Peyer's patch (tissue), 4 donors: ENCODE data around the gene APOBEC3A. TPM values are rescaled to one million over a fixed set of nuclear protein-coding genes. Genes with fewer than 3 reads are reported as not detected.
"Not testable (repeated sequence)": the region's sequence is repeated elsewhere in the genome, so short reads cannot be mapped to it uniquely, and the experiment has no call there.

ENCODE experiments used
- DNase-seq, 3 donors: peaks; one replicate each; pipeline ENCODE4 v3.0.0-alpha.2; 2017 to 2019
- H3K27ac ChIP-seq, 4 donors: fragments of 200-600 bp; sonication (generic); one replicate each; pipeline ENCODE4 v1.5.1; 2016 to 2019
- H3K27me3 ChIP-seq, 2 donors: fragments of 200-600 bp; sonication (generic); one replicate each; pipeline ENCODE4 v1.5.1; 2019
- H3K36me3 ChIP-seq, 3 donors: fragments of 200-600 bp; sonication (generic); one replicate each; pipeline ENCODE4 v1.5.1; 2016 to 2019
- H3K4me1 ChIP-seq, 4 donors: fragments of 200-600 bp; sonication (generic); one replicate each; pipeline ENCODE4 v1.5.1; 2016 to 2019
- H3K4me3 ChIP-seq, 4 donors: fragments of 200-600 bp; sonication (generic); 1 replicate in 3 of 4; 2 replicates in 1 of 4; pipeline ENCODE4 v1.5.1; 2016 to 2019; ENCODE audit warnings: mild to moderate bottlenecking in 1 of 4
- H3K9me3 ChIP-seq, 4 donors: fragments of 200-600 bp; sonication (generic); one replicate each; pipeline ENCODE4 v1.5.1; 2016 to 2019; ENCODE audit warnings: mild to moderate bottlenecking in 1 of 4
- POLR2A ChIP-seq, 2 donors: fragments of 450-650 bp; IDR thresholded peaks; one replicate each; pipeline ENCODE4 v1.5.1; 2017; ENCODE audit warnings: antibody characterized with exemption in 2 of 2, mild to moderate bottlenecking in 2 of 2, moderate library complexity in 2 of 2
- total RNA-seq, 4 donors: library from RNA; depleted of rRNA; stranded (reverse); fragments of >200 nt; gene quantifications; one replicate each; pipeline ENCODE4 v1.1.0, GENCODE V29; 2016
- TF ChIP-seq, protein P1 (sequence below), 6 experiments: fragments of 450-650 bp in 4 of 6; fragments of 200-600 bp in 2 of 6; sonication (generic) in 1 of 6; IDR thresholded peaks; one replicate each; pipeline ENCODE4 v1.5.1; 2017 to 2019; ENCODE audit warnings: antibody characterized with exemption in 6 of 6, mild to moderate bottlenecking in 3 of 6, moderate library complexity in 1 of 6

Gene APOBEC3A
- total RNA-seq, 4 donors from 2014 or later, result 9.1 TPM; not detected in 3

DNA sequence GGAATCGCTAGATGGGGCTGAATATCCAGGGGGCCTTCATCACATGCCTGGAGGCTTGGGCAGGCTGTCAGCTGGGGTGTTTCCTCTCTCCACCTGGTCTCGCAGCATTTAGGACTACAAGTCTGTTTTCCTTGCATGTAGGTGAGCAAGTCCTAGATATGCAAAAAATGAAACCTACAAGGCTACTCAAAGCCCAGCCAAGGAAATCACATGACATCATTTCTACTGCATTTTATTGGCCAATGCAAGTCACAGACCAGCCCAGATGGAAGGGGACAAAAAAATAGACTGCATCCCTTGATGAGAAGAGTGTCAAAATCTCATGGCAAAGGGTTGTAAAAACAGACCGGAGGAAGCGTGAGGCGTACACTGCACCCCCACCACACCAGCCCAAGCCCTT is 15.1 kb downstream of the APOBEC3A start:
- H3K9me3 ChIP-seq, result no peaks in the 10 kb centered on the region
- no peaks in the 10 kb centered on the region for H3K27me3 ChIP-seq
- no peaks in the 10 kb centered on the region for H3K4me1 ChIP-seq
- H3K27ac ChIP-seq, result no peak overlapping the region
- no peak overlapping the region for H3K4me3 ChIP-seq
- no peak for DNase-seq
- H3K36me3 ChIP-seq, result no peaks in the 10 kb centered on the region
- TF ChIP-seq, protein P1, sequence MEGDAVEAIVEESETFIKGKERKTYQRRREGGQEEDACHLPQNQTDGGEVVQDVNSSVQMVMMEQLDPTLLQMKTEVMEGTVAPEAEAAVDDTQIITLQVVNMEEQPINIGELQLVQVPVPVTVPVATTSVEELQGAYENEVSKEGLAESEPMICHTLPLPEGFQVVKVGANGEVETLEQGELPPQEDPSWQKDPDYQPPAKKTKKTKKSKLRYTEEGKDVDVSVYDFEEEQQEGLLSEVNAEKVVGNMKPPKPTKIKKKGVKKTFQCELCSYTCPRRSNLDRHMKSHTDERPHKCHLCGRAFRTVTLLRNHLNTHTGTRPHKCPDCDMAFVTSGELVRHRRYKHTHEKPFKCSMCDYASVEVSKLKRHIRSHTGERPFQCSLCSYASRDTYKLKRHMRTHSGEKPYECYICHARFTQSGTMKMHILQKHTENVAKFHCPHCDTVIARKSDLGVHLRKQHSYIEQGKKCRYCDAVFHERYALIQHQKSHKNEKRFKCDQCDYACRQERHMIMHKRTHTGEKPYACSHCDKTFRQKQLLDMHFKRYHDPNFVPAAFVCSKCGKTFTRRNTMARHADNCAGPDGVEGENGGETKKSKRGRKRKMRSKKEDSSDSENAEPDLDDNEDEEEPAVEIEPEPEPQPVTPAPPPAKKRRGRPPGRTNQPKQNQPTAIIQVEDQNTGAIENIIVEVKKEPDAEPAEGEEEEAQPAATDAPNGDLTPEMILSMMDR (IDR thresholded peaks at IDR 0.05), result no peak
- TF ChIP-seq POLR2A (IDR thresholded peaks at IDR 0.05), result no peak

DNA sequence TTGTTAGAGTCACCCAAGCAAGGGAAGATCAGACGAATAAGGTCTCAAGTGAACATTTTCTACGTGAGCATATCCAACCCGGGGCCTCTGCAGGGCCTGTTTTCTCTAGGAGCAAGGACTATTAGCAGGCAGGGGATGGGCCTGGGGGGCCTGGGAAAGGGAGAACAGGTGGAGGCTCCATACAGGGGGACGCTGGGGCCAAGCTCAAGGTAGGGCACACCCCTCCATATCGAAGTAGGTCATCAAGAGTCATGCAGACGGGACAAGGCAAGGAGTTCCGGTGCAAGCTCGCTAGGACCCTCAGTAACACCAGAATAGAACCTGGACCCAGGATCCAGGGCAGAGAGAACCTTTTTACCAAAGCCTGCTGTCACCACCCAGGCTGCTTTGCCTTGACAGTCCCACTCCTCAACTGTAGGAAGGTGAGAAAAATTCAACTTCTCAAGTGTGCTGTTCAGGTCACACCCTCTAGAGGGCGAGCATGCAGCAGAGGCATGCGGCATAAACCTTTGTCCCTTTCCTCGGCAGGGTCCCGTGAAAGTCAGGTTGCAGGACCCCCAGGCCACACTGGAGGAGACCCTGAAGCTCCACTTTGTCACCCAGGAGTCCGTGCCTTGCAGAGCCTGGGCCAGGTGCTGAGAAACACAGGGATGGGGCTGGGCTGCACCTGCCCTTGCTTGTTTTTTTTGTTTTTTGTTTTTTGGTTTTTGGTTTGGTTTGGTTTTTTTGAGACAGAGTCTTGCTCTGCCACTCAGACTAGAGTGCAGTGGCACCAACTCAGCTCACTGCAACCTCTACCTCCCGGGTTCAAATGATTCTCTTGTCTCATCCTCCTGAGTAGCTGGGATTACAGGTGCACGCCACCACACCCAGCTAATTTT is 16.1 kb downstream of the APOBEC3A start:
- Histone ChIP-seq H3K27ac (no peak overlapping the region), H3K4me1 (no peaks in the 10 kb centered on the region), H3K36me3 (no peaks in the 10 kb centered on the region), H3K27me3 (no peaks in the 10 kb centered on the region), H3K9me3 (no peaks in the 10 kb centered on the region), H3K4me3 (no peak overlapping the region)
- DNase-seq, result peak in 1 of 3 donors; percentile 80
- TF ChIP-seq, protein P1 (IDR thresholded peaks at IDR 0.05), result peak in 4 of 6 experiments; percentile 75 to 79 (median 78)
- TF ChIP-seq POLR2A (IDR thresholded peaks at IDR 0.05), result no peak

DNA sequence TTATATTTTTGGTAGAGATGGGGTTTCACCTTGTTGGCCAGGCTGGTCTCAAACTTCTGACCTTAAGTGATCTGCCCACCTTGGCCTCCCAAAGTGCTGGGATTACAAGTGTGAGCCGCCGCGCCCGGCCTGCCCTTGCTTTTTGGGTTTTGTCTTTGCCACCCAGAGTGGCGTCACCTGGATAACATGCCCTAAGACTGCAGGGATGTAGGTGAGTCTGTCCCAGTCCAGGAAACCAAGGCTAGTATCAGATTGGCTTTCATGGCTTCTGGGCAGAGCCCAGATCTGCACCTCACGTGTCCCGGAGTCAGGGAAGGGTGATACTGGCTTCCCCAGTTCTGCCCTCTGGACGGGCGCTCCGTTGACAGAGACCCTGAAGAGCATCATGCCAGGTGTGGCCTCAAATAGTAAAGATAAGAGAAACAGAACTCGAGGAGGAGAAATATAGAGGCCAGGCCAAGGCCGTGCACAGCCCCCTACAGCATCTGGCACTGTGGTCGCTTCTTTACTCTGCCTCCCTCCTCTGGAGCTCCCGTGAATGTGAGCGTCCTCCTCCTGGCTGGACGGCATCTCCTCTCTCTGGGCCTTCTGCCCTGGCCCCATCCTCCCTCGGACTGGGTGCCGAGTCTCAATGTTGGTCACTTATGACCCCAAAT is 16.9 kb downstream of the APOBEC3A start:
- Histone ChIP-seq H3K4me3 (no peak overlapping the region), H3K4me1 (no peaks in the 10 kb centered on the region), H3K36me3 (no peaks in the 10 kb centered on the region), H3K27ac (no peak overlapping the region), H3K27me3 (no peaks in the 10 kb centered on the region), H3K9me3 (no peaks in the 10 kb centered on the region)
- DNase-seq, result no peak
- TF ChIP-seq, protein P1 (IDR thresholded peaks at IDR 0.05), result no peak
- TF ChIP-seq POLR2A (IDR thresholded peaks at IDR 0.05), result no peak

DNA sequence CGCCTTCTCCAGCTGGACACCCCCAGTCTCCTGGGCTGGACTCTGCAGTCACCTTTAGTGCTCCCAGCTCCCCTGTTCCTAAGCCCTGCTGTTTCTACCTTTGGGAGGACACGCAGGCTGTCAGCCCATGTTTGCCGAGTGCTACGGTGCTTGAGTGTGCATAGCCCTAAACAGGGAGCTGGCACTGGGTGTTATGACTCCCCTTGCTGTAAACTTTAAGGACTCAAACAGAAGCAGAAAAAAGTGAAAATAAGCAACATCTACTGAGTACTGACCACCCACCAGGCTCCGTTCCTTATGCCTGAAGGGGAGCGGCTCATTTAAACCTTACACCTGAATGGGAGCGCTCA is 17.4 kb downstream of the APOBEC3A start:
- no peak for DNase-seq
- no peak overlapping the region for H3K4me3 ChIP-seq
- H3K9me3 ChIP-seq, result no peaks in the 10 kb centered on the region
- H3K4me1 ChIP-seq, result no peaks in the 10 kb centered on the region
- no peak overlapping the region for H3K27ac ChIP-seq
- TF ChIP-seq, protein P1 (IDR thresholded peaks at IDR 0.05), result no peak
- TF ChIP-seq POLR2A (IDR thresholded peaks at IDR 0.05), result no peak
- no peaks in the 10 kb centered on the region for H3K27me3 ChIP-seq
- no peaks in the 10 kb centered on the region for H3K36me3 ChIP-seq

DNA sequence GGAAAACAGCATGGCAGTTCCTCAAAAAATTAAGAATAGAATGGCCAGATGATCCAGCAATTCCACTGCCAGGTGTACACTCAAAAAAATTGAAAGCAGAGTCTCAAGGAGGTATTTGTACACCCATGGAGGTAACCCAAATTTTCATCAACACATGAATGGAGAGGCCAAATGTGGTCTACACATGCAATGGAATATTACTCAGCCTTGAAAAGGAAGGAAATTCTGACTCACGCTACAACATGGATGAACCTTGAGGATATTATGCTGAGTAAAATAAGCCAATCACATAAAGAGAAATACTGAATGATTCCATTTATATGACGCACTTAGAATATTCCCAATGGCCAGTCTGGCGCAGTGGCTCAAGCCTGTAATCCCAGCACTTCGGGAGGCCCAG is 19.9 kb downstream of the APOBEC3A start:
- H3K4me3 ChIP-seq, H3K36me3 ChIP-seq, H3K27ac ChIP-seq, H3K27me3 ChIP-seq, DNase-seq, H3K9me3 ChIP-seq, H3K4me1 ChIP-seq: not testable (repeated sequence)

DNA sequence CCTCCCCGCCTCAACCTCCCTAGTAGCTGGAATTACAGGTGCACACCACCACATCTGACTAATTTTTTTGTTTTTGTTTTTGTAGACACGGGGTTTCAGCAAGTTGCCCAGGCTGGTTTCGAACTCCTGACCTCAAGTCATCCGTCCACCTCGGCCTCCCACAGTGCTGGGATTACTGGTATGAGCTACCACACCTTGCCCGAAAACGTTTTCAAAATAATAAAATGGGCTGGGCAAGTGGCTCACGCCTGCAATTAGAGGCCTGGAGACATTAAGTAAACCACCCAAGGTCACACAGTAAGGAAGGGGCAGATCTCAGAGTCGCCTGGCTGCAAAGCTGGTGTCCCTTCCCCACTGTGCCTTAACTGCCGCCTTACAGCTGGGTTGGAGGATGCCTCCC is 23.2 kb downstream of the APOBEC3A start:
- not testable (repeated sequence) for H3K36me3 ChIP-seq, H3K27me3 ChIP-seq, H3K27ac ChIP-seq, DNase-seq, H3K9me3 ChIP-seq, H3K4me1 ChIP-seq, H3K4me3 ChIP-seq
